ENCODE data around the gene PARP11. TPM values are rescaled to one million over a fixed set of nuclear protein-coding genes. Genes with fewer than 3 reads are reported as not detected.

PARP11 gene, protein sequence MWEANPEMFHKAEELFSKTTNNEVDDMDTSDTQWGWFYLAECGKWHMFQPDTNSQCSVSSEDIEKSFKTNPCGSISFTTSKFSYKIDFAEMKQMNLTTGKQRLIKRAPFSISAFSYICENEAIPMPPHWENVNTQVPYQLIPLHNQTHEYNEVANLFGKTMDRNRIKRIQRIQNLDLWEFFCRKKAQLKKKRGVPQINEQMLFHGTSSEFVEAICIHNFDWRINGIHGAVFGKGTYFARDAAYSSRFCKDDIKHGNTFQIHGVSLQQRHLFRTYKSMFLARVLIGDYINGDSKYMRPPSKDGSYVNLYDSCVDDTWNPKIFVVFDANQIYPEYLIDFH
- 10.8 TPM for total RNA-seq (ENCODE audit: insufficient read depth, low replicate concordance)

DNA sequence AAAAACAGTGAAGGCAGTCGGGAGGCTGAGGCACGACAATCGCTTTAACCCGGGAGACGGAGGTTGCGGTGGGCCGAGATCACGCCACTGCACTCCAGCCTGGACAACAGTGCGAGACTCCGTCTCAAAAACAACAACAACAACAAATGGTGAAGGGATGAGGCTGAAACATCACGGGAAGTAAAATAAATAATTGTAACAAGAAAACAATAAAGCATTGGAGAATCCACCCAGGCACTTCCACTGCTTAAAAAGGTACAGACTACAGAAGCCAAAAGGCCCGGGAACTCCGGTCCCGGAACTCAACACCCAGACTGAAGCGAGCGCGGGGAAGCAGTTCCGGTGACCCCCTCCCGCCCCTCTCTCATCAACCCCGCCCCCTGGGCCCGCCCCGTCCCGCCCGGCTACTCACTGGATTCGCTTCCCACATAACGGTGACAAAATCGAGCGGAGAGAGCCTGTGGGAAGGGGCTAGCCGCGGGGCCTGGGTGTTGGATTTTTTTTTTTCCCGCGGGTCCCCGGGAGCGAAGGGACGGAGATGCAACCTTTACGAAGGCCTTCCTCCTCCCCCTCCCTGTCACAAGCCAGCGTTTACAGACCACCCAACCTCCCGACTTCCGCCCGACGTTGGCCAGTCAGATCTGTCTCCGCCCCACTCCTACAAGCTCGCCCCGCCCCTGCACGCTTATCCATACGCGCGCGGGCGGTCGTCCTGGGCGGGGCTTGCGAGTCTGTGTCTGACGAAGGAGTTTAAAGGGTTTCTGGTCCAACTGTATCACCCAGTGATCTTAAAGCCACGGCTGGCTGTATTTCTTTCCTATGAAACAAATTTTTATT, at the start of gene PARP11:
PARP11 (minus strand) TSS at position 600 of the 837 bp plus-strand sequence; CDS start at position 430, 170 bp downstream.
- DNase-seq (ENCODE audit: low spot score) = peak; percentile 99

DNA sequence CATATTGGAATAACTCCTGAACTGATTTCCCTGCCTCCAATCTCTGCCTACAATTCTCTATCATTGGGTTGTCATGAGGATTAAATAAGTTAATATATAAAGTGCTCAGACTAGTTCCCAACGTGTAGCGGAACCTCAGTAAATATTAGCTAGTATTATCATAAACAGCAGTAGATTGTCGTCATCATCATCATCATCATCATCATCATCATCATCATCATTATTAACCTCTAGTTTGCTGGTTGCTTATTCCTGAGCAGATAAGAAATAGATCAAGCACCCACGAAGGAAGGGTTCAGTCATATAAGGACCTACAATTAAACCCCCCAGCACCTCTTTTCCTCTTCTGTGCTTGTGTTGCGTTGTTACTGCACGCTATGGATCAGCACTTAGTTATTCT, 48.8 kb upstream of the PARP11 start:
- no peak for DNase-seq (ENCODE audit: low spot score)

DNA sequence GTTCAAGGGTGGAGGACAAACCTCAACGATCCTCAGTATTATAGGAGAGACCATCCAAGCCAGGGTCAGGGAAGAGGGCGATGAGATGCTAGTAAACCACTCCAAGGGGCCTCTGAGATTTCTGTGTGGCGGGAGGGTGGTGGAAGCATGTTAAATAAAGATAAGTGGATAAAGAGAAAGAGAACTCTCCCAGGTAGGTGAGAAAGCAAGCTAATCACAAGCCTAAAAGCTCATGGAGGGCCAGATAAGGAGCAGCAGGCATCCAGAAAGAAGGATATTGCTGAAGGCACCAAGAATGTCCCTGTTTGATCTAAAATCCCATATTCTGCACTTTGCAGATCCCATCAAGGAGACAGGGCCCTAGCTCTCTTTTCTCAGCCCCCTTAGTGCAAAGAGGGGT, 48.3 kb upstream of the PARP11 start:
- DNase-seq (ENCODE audit: low spot score) = no peak

DNA sequence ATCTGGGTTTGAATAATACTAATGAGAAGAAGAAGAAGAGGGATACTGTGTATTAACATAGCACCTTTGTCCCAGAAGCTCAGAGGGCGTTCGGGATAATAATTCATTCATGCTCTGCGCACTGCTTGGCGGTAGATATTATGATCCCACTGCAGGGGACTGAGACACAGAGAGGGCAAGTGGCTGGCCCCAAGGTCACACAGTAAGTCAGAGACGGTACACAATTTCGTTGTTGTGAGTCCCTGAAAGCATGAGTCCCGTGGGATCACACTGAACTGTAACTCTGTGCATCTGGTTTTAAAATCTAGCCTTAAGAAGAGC, 47.9 kb upstream of the PARP11 start:
- no peak for DNase-seq (ENCODE audit: low spot score)

DNA sequence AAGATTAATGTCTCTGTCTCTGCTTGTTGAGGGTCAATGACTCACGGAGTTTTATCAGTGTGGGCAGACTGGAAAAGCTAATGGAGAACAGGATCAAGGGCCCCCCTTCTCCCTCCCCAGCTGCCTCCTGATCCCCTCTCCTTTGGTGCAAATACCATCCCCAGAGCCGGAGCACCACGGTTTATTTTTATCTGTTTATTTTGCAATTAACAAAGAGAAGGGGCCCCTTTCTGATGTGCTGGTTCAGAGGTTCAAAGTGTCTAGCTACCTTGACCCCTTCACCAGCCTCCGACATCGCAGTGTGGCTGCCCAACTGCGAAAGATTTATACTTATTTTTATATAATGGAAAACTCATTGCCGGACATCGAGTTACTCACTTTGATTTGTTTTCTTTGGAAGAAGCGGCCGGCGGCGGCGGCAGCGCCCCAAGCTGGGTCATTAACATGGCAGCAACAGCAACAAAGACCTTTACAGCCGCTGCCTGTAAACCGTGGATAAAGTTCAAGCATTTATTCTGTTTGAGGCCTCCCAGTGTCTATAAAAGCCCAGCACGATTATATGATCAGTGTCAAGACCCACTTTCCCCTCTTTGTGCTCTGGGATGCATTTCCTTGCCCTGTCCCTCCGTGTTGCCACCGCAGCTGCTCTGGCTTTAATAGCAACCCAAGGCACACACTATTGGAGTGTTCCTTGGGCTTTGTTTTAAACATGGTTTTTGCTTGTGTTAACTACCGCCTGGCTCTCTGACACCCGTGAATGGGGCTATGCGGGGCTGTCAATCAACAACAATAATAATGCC, 47.4 kb upstream of the PARP11 start:
- DNase-seq (ENCODE audit: low spot score) = peak; percentile 52

DNA sequence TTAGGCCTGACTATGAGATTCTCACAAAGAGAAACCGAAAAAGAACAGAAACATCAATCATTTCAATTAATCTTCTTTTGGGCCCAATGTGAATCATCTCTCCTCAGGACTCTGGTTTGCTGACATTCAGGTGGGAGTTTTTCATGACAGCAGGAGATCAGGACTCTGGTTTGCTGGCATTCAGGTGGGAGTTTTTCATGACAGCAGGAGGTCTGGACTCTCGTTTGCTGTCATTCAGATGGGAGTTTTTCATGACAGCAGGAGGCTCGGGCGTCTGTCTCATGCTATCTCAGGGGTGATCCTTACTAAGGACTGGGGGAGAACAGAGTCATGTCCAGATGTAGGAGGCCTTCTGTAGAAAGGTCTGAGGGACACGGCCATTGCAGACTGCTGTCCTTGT, 40.1 kb upstream of the PARP11 start:
- DNase-seq (ENCODE audit: low spot score) = no peak

DNA sequence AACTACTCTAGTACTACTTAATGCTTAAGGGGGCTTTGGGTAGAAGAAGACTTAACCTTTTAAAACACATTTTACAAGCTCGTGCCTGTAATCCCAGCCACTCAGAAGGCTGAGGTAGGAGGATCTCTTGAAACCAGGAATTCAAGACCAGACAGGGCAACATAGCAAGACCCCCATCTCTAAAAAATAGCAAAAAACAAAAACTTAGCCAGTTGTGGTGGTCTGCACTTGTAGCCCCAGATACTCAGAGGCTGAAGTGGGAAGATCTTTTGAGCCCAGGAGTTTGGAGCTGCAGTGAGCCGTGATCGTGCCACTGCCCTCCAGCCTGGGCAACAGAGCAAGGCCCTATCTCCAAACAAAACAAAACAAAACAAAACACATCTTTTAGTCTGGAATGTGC, 39.7 kb upstream of the PARP11 start:
- no peak for DNase-seq (ENCODE audit: low spot score)

DNA sequence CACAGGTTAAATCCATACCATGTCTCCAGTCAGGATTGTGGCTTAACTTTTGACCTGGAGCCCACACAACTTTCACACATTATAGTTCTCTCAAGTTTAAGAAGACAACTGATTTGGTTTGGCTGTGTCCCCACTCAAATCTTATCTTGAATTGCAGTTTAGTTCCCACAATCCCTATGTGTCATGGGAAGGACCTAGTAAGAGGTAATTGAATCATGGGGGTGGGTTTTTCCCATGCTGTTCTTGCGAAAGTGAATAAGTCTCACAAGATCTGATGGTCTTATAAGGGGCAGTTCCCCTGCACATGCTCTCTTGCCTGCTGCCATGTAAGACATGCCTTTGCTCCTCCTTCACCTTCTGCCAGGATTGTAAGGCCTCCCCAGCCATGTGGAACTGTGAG, 38.2 kb upstream of the PARP11 start:
- no peak for DNase-seq (ENCODE audit: low spot score)

DNA sequence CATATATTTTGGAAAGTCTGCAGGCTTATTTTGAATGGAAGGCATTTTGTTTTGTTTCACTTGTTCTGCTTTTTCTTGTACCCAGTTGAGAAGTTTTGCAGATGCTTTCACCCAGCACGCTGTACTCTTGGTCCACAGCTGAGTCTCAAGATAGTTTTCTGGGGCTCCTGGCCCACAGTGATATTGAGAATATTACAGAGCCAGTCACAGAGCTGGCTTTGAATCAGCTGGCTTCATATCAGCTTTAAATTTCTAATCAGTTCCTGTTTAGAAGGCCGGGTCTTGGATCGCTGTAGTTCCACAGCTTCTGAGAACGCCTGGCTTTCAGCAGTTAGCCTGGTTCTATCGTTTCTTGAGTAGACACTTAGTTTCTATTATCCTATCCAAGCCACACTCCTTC, 32.5 kb upstream of the PARP11 start:
- DNase-seq (ENCODE audit: low spot score) = no peak

DNA sequence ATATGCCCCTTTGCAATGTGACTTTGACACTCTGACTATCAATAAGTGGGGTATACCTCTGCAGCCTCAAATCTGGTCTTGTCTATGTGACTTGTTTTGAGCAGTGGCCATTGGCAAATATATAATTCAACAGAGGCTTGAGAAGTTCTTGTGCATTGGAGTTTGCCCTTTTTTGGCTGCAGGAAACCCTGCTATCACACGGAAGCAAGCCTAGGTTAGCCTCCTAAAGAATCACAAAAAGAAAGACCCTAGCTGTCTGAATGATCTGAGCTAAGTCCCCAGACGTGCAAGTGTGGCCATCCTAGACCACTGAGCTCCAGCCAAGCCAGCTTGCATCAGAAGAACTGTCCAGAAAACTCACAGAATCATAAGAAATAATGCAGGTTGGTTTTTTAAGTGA, 31.8 kb upstream of the PARP11 start:
- no peak for DNase-seq (ENCODE audit: low spot score)

DNA sequence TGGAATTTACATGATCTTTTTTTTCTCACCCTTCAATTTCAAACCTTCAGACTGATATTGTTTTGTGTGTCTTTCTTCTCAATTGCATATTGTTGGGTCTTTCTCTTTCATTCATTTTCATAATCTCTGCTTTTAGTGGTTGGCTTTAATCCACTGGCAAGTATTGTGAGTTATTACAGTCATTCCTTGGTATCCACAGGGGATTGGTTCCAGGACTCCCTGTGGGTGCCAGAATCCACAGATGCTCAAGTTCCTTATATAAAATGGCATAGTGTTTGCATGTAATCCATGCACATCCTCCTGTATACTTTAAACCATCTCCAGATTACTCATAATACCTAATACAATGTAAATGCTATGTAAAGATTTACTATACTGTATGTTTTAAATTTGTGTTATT, 29.7 kb upstream of the PARP11 start:
- no peak for DNase-seq (ENCODE audit: low spot score)

DNA sequence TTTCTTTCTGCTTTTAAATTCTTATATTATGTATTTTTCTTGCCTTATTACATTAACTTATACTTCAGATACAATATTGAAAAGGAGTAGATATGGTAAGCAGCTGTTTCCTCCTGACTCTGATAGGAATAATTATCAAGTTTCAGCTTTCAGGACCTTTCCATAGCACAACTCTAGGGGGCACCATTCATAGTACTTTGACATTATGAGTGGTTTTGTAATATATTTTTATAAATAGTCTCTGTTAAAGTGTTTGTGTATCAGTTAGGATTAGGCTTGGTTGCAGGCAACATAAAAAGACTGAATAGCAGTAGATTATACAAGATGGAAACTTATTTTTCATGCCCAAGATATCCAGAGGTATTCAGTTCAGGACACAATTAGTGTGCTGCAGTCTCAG, 27.9 kb upstream of the PARP11 start:
- no peak for DNase-seq (ENCODE audit: low spot score)

DNA sequence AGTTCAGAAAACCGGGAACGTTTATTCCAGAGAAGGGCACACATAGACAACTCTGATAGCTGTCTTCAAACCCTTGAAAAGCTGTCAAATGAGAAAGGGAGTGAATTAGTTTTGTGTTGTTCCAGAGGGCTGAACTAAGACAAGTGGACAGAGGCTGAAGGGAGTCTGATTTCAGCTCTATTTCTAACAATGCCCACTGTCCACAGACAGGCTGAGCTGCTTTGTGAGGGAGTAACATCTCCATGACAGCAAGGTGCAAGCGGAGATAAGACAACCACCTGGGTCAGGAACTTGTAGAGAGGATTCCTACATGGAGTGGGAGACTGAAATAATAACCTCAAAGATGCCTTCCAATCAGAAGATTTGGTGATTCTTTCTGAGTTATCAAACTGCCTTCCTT, 25.6 kb upstream of the PARP11 start:
- DNase-seq (ENCODE audit: low spot score) = no peak

DNA sequence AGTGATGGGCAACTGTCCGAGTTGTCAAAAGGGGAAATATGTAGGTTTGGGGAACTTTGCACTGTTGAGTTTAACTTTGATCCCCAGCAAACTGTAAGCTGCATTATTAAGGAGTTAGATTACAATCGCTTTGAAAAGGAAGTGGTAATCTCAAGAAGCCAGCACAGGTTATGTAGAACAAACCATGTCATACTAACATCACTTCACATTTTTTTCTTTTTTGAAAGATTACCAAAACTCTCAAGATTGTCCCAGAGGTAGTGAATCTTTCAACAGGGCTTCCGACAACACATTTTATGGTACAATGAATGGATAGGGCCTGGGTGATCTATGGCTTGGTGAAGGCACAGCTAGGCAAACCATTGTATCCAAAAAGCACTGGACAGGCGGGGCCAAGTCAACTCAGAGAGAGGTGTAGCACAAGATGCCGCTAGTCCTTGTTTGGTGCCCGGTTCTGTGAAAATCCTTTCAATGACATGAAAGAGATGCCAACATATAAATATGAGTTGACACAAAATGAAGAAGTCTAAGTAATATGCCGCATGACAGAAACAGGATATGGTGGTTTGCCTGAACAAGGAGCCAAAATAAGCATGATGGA, 24.3 kb upstream of the PARP11 start:
- DNase-seq (ENCODE audit: low spot score) = no peak

DNA sequence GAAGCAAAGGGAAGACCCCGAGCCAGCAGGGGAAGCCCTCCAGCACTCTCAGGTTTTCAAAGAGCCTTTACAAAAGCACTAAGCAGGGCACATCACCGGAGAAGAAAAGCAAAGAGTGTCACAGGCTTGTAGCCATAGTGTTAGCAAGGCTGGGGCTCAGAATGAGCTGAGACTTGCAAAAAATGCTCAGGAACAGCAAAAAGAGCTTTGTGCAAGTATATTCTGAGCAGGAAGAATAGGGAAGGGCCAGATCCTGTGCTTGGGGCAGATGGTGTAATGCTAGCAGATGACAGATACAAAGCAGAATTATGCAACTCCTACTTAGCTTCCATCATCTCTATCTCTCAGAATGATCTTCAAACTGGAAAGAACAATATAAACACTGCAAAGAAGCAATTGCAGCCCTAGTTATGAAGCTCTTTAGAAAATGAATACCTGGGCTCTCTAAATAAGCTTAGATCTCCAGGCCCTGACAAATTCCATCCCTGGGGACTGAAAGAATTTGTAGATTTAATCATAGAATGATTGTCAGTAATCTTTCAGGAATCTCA, 23.7 kb upstream of the PARP11 start:
- peak; percentile 88 for DNase-seq (ENCODE audit: low spot score)

DNA sequence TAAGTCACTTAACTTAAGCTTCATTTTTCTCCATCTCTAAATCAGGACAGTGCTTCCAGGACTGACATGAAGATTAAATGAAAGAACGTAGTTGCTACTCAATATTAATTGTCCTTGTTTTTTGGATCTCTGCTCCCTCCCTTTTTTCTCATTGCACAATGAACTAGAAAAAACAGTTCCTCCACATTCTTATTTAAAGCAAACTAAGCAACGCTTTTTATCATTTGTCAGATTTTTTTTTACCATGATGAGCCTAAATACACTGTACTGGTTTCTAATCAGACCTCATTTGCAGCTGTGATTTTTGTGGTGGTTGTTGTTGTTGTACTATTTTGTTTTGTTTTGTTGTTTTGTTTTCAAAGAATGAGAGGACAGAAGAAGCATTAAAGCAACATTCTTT, 23.2 kb upstream of the PARP11 start:
- DNase-seq (ENCODE audit: low spot score) = no peak

DNA sequence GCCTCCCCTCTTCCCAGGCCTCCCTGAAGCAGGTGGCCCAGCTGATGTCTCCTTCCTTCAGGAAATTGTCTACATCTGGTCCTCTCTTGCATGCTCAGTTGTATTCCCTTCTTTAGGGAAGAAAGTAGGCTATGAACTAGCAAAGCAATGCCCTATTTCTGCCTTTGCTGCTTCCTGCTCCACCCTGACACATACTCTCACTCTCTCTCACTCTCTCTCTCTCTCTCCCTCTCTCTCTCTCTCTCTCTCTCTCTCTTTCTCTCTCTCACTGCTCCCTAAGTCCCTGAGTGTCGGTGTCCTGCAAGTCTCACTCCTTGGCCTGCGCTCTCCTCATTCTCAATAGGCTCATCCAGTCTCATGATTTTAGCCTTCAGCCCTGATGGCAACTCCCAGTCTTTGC, 19.4 kb upstream of the PARP11 start:
- no peak for DNase-seq (ENCODE audit: low spot score)

DNA sequence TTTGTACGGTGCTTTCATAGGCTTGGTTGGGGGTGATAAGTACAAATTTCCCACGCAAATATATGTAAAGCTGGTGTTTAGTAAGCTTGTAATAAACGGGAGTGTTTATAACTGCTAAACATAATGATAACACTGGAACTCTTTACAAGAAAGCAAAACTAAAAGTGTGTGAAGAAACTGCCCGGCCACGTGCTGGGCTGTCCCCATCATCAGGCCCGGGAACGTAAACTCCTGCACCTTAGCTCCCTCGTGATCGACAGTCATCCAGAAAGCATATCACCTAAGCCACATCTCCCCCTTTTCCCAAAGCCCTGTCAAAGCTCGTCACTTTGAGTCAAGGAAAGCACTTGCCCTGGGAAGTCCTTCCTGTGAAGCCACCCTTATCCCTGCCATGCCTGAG, 18.0 kb upstream of the PARP11 start:
- DNase-seq (ENCODE audit: low spot score) = no peak

DNA sequence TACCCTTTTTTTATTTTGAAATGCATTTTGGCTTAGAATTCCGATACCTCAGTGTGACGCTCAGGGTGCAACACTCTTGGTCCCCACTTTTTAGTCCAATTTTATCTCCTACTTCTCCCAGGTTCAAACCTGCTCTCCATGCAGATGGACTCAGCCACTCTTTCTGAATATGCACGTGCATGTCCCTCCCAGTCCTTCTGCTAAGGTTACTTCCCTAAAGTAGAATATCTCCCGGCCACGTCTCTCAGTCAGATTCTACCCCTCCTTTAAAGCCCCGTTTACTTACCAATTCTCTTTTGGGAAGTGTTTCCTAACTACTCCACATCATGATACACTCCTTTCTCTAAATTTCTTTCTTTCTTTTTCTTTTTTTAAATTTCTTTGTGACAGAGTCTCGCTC, 15.5 kb upstream of the PARP11 start:
- no peak for DNase-seq (ENCODE audit: low spot score)

DNA sequence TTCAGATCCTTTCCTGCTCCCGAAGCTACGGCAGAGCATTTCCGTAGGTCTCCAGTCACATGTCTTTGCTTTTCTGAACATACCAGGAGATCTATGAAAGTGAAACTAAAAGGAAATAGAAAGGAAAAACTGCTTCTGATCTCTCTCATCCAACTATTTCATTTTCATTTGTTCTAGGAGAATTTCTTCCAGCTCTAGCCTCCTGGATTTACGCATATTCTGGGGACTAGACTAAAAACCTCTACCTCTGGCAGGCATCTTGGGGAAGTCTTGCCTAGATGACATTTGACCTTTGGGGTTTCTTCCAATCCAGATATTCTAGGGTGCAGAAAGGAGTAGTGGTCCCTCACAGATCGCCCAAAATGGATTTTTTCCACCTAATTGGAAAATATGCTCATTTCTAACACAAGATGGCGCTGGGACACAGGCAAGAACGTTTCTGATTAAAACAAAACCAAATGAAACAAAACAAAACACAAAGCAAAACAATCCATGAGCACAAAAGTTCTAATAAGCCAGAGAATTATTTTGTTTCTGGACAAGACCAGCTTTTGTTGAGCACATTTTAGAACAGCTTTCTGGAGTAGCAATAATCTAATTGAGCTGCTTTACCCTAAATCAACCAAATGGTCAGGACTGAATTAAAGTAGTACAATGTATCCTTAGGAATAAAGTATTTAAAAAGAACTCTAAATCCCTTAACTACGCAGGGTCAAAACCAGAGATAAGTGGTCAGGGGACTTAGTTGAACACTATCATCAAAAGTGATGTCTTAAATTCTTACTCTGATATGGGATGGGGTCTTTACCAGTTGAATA, 12.3 kb upstream of the PARP11 start:
- DNase-seq (ENCODE audit: low spot score) = peak; percentile 83

DNA sequence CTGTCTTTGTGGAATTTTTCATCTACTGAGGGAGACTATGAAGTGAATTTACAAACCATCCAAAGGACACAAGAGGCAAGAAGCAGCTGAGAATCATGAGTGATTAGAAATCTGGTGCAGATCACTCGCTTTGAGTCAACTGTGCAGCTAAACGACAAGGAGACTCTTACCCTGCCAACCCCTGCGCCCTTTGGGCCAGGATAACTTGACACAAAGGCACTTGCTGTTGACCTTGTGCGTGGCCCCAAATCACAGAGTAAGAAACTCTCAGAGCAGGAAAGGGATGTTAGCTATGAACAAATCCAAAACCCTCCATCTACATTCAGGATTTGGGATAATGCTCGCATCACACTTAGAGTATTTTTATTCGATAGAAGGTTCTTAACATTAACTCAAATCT, 11.5 kb upstream of the PARP11 start:
- no peak for DNase-seq (ENCODE audit: low spot score)
